Hematopoietic multipotent progenitor cell treated with erythropoietin and hydrocortisone succinate and interleukin-3 and kit ligand, for 15 days (in vitro differentiated cells): Measurements from ENCODE around the gene CDC27.
"Not testable (repeated sequence)": the region's sequence is repeated elsewhere in the genome, so short reads cannot be mapped to it uniquely, and the experiment has no call there.

Experiments used
- DNase-seq: peaks from one replicate; pipeline ENCODE4 v3.0.0-alpha.2; 2015; ENCODE audit warnings: low spot score

The CDC27 gene

GRCh38 chr17:47188876-47189731 lies at the start of gene CDC27:
Gene CDC27, minus strand, starts transcription at chr17:47189295. Its CDS starts 123 bp downstream, at chr17:47189172.
- DNase-seq, result peak; percentile 100

- no peak for DNase-seq
Measured at GRCh38 chr17:47238321-47239010, 49.4 kb upstream of the CDC27 start.

- no peak for DNase-seq
Measured at GRCh38 chr17:47237841-47238240, 48.7 kb upstream of the CDC27 start.

- no peak for DNase-seq
Measured at GRCh38 chr17:47235923-47236322, 46.8 kb upstream of the CDC27 start.

- DNase-seq, result no peak
Measured at GRCh38 chr17:47235506-47235905, 46.4 kb upstream of the CDC27 start.

GRCh38 chr17:47232465-47232864 lies 43.4 kb upstream of the CDC27 start:
- DNase-seq, result no peak

- DNase-seq, result no peak
Measured at GRCh38 chr17:47231866-47232265, 42.8 kb upstream of the CDC27 start.

GRCh38 chr17:47231334-47231733 lies 42.2 kb upstream of the CDC27 start:
- DNase-seq, result no peak

- no peak for DNase-seq
Measured at GRCh38 chr17:47230864-47231263, 41.8 kb upstream of the CDC27 start.

GRCh38 chr17:47229535-47230443 lies 40.7 kb upstream of the CDC27 start:
- peak; percentile 86 for DNase-seq

GRCh38 chr17:47227862-47228261 lies 38.8 kb upstream of the CDC27 start:
- no peak for DNase-seq

- no peak for DNase-seq
Measured at GRCh38 chr17:47225911-47226688, 37.0 kb upstream of the CDC27 start.

- DNase-seq, result peak; percentile 37
Measured at GRCh38 chr17:47225436-47225858, 36.4 kb upstream of the CDC27 start.

GRCh38 chr17:47224966-47225365 lies 35.9 kb upstream of the CDC27 start:
- no peak for DNase-seq

- DNase-seq, result not testable (repeated sequence)
Measured at GRCh38 chr17:47224077-47224476, 35.0 kb upstream of the CDC27 start.

- no peak for DNase-seq
Measured at GRCh38 chr17:47223460-47223859, 34.4 kb upstream of the CDC27 start.

GRCh38 chr17:47223007-47223406 lies 33.9 kb upstream of the CDC27 start:
- no peak for DNase-seq

GRCh38 chr17:47222047-47222446 lies 33.0 kb upstream of the CDC27 start:
- no peak for DNase-seq

- no peak for DNase-seq
Measured at GRCh38 chr17:47221154-47221553, 32.1 kb upstream of the CDC27 start.

GRCh38 chr17:47220531-47220999 lies 31.5 kb upstream of the CDC27 start:
- DNase-seq, result no peak
